Measurements from ENCODE around the gene ERBB2.
"Not testable (repeated sequence)": the region's sequence is repeated elsewhere in the genome, so short reads cannot be mapped to it uniquely, and the experiment has no call there.

ERBB2 gene

GRCh38 chr17:39756380-39757079 lies 56.7 kb downstream of the ERBB2 start:
- Histone ChIP-seq H3K36me3 (ENCODE audit: control insufficient read depth, low read depth, low read length) (no peaks in the 10 kb centered on the region), H3K4me3 (ENCODE audit: low read length) (no peak overlapping the region), H3K4me1 (ENCODE audit: control insufficient read depth, low read depth, low read length) (peaks cover 15% of the 10 kb centered on the region), H3K27me3 (ENCODE audit: control insufficient read depth, insufficient read depth, low read length) (peaks cover 10% of the 10 kb centered on the region), H3K9me3 (ENCODE audit: control insufficient read depth, low read depth, low read length) (no peaks in the 10 kb centered on the region), H3K9ac (ENCODE audit: low read length) (no peak overlapping the region), H3K27ac (ENCODE audit: low read length) (no peak overlapping the region)

DNA sequence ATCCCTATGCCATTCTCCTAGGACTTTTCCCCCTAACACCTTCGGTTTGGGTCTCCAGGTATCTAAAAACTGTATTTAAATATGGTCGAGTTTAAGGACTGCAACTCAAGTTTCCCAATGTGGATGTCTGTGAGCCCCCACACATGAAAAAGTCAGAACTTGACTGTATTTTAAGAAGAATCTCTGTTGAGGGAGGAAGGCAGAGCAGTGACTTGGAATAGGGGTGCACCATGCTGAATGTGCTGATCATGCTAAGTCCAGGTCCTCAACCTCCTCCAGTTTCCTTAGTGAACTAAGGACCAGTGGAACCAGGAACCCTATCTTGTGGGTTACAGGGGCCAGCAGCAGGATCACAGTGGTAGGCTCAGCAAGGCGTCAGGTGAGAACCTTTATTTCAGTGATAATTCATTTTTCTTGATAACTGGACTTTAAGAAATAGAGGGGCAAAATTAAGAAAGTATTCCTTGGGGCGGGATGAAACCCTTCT lies 57.4 kb downstream of the ERBB2 start:
- Histone ChIP-seq H3K4me1 (ENCODE audit: control insufficient read depth, low read depth, low read length) (peaks cover 15% of the 10 kb centered on the region), H3K27ac (ENCODE audit: low read length) (no peak overlapping the region), H3K36me3 (ENCODE audit: control insufficient read depth, low read depth, low read length) (no peaks in the 10 kb centered on the region), H3K4me3 (ENCODE audit: low read length) (no peak overlapping the region), H3K9me3 (ENCODE audit: control insufficient read depth, low read depth, low read length) (no peaks in the 10 kb centered on the region), H3K9ac (ENCODE audit: low read length) (no peak overlapping the region), H3K27me3 (ENCODE audit: control insufficient read depth, insufficient read depth, low read length) (peaks cover 10% of the 10 kb centered on the region)

GRCh38 chr17:39757931-39758873 lies 58.3 kb downstream of the ERBB2 start:
- no peak overlapping the region for H3K9ac ChIP-seq (ENCODE audit: low read length)
- no peak overlapping the region for H3K27ac ChIP-seq (ENCODE audit: low read length)
- no peaks in the 10 kb centered on the region for H3K9me3 ChIP-seq (ENCODE audit: control insufficient read depth, low read depth, low read length)
- H3K4me3 ChIP-seq (ENCODE audit: low read length) = no peak overlapping the region
- H3K27me3 ChIP-seq (ENCODE audit: control insufficient read depth, insufficient read depth, low read length) = peaks cover 5% of the 10 kb centered on the region
- peaks cover 13% of the 10 kb centered on the region for H3K4me1 ChIP-seq (ENCODE audit: control insufficient read depth, low read depth, low read length)
- H3K36me3 ChIP-seq (ENCODE audit: control insufficient read depth, low read depth, low read length) = no peaks in the 10 kb centered on the region

- Histone ChIP-seq H3K4me3 (ENCODE audit: low read length) (no peak overlapping the region), H3K36me3 (ENCODE audit: control insufficient read depth, low read depth, low read length) (no peaks in the 10 kb centered on the region), H3K9me3 (ENCODE audit: control insufficient read depth, low read depth, low read length) (no peaks in the 10 kb centered on the region), H3K27me3 (ENCODE audit: control insufficient read depth, insufficient read depth, low read length) (no peaks in the 10 kb centered on the region), H3K9ac (ENCODE audit: low read length) (no peak overlapping the region), H3K4me1 (ENCODE audit: control insufficient read depth, low read depth, low read length) (peaks cover 12% of the 10 kb centered on the region), H3K27ac (ENCODE audit: low read length) (no peak overlapping the region)
Observed at GRCh38 chr17:39759204-39759603, 59.3 kb downstream of the ERBB2 start.

DNA sequence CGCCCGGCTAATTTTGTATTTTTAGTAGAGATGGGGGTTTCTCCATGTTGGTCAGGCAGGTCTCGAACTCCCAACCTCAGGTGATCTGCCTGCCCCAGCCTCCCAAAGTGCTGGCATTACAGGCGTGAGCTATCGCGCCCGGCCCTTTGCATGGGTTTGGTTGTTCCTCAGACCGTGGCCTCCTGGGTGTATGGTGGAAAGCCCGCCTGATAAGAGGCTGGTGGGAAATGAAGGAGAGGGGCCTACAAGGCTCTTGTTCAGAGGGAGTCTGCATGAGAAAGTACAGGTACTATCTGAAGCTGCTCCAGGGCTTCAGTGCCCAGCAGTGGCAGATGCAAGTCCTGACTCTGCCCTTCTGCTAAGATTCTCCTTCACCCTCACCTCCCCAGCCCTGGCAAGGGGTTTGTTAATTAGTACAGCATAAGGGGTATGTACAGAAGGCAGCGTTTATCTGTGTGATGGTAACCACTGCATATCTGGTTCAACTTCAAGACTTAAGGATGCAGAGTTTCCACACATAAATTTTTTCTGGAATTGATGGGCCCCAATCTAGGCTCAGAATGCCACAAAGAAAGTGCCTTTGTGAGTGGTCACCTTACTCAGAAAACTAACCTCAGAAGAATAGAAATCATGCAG lies 62.1 kb downstream of the ERBB2 start:
- H3K9me3 ChIP-seq (ENCODE audit: control insufficient read depth, low read depth, low read length) = no peaks in the 10 kb centered on the region
- no peaks in the 10 kb centered on the region for H3K4me1 ChIP-seq (ENCODE audit: control insufficient read depth, low read depth, low read length)
- no peaks in the 10 kb centered on the region for H3K27me3 ChIP-seq (ENCODE audit: control insufficient read depth, insufficient read depth, low read length)
- no peaks in the 10 kb centered on the region for H3K36me3 ChIP-seq (ENCODE audit: control insufficient read depth, low read depth, low read length)
- H3K27ac ChIP-seq (ENCODE audit: low read length) = no peak overlapping the region
- no peak overlapping the region for H3K9ac ChIP-seq (ENCODE audit: low read length)
- no peak overlapping the region for H3K4me3 ChIP-seq (ENCODE audit: low read length)

- no peak overlapping the region for H3K9ac ChIP-seq (ENCODE audit: low read length)
- H3K27me3 ChIP-seq (ENCODE audit: control insufficient read depth, insufficient read depth, low read length) = no peaks in the 10 kb centered on the region
- no peak overlapping the region for H3K4me3 ChIP-seq (ENCODE audit: low read length)
- H3K9me3 ChIP-seq (ENCODE audit: control insufficient read depth, low read depth, low read length) = no peaks in the 10 kb centered on the region
- no peak overlapping the region for H3K27ac ChIP-seq (ENCODE audit: low read length)
- H3K36me3 ChIP-seq (ENCODE audit: control insufficient read depth, low read depth, low read length) = no peaks in the 10 kb centered on the region
- no peaks in the 10 kb centered on the region for H3K4me1 ChIP-seq (ENCODE audit: control insufficient read depth, low read depth, low read length)
Observed at GRCh38 chr17:39763051-39763820, 63.4 kb downstream of the ERBB2 start.

DNA sequence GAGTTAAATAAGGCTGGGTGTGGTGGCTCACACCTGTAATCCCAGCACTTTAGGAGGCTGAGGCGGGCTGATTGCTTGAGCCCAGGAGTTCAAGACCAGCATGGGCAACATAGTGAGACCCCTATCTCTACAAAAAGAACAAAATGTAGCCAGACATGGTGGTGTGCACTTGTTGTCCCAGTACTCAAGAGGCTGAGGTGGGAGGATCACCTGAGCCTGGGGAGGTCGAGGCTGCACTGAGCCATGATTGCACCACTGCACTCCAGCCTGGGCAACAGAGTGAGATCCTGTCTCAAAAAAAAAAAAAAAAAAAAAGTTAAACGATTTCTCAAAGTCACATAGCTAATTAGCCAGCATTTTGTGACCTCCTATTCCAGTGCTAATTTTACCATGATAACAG lies 64.3 kb downstream of the ERBB2 start:
- not testable (repeated sequence) for H3K4me3 ChIP-seq (ENCODE audit: low read length); H3K9ac ChIP-seq (ENCODE audit: low read length); H3K4me1 ChIP-seq (ENCODE audit: control insufficient read depth, low read depth, low read length); H3K27me3 ChIP-seq (ENCODE audit: control insufficient read depth, insufficient read depth, low read length); H3K27ac ChIP-seq (ENCODE audit: low read length); H3K36me3 ChIP-seq (ENCODE audit: control insufficient read depth, low read depth, low read length); H3K9me3 ChIP-seq (ENCODE audit: control insufficient read depth, low read depth, low read length)

GRCh38 chr17:39765175-39765574 lies 65.3 kb downstream of the ERBB2 start:
- no peak overlapping the region for H3K4me3 ChIP-seq (ENCODE audit: low read length)
- H3K4me1 ChIP-seq (ENCODE audit: control insufficient read depth, low read depth, low read length) = no peaks in the 10 kb centered on the region
- H3K36me3 ChIP-seq (ENCODE audit: control insufficient read depth, low read depth, low read length) = no peaks in the 10 kb centered on the region
- H3K9me3 ChIP-seq (ENCODE audit: control insufficient read depth, low read depth, low read length) = no peaks in the 10 kb centered on the region
- H3K27me3 ChIP-seq (ENCODE audit: control insufficient read depth, insufficient read depth, low read length) = no peaks in the 10 kb centered on the region
- H3K9ac ChIP-seq (ENCODE audit: low read length) = no peak overlapping the region
- no peak overlapping the region for H3K27ac ChIP-seq (ENCODE audit: low read length)

DNA sequence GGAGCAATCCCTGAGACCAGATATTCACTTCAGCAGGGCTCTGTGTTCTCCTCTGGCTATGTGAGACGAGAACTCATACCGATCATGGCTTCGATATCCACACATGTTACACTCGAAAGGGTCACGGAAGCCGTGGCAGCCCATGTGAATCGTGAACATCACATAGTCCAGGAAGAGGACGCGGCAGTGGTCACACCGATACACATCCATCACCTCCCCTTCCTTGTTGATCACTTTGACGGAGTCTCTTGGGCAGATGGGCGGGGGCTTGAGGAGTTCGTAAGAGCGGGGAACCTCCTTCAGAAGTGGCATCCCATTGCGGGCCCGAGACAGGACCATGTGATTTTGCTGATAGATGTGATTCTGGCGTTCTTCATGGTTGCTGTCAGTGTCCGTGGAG lies 65.9 kb downstream of the ERBB2 start:
- no peaks in the 10 kb centered on the region for H3K4me1 ChIP-seq (ENCODE audit: control insufficient read depth, low read depth, low read length)
- H3K27me3 ChIP-seq (ENCODE audit: control insufficient read depth, insufficient read depth, low read length) = no peaks in the 10 kb centered on the region
- H3K9me3 ChIP-seq (ENCODE audit: control insufficient read depth, low read depth, low read length) = no peaks in the 10 kb centered on the region
- H3K36me3 ChIP-seq (ENCODE audit: control insufficient read depth, low read depth, low read length) = no peaks in the 10 kb centered on the region
- H3K4me3 ChIP-seq (ENCODE audit: low read length) = no peak overlapping the region
- H3K27ac ChIP-seq (ENCODE audit: low read length) = no peak overlapping the region
- H3K9ac ChIP-seq (ENCODE audit: low read length) = no peak overlapping the region

DNA sequence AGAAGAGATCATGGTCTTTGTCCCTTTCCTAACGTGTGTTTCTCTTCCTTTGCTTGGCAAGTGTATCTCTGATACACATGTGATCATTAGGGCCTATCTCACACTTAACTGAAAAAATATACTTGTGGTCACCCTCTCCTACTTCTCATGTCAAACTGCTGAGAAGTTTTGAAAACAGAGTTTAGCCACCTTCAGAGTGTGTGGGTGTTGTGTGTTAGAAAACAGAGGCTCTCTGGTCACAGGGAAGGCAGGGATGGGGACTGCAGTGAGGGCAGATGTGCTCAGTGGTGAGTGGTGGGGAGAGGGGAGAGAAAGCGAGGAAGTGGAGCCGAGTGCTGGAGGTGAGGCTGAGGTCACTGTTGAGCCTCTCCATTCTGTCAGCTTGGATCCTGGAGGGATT lies 67.3 kb downstream of the ERBB2 start:
- Histone ChIP-seq H3K27me3 (ENCODE audit: control insufficient read depth, insufficient read depth, low read length) (no peaks in the 10 kb centered on the region), H3K27ac (ENCODE audit: low read length) (no peak overlapping the region), H3K9me3 (ENCODE audit: control insufficient read depth, low read depth, low read length) (no peaks in the 10 kb centered on the region), H3K4me1 (ENCODE audit: control insufficient read depth, low read depth, low read length) (no peaks in the 10 kb centered on the region), H3K9ac (ENCODE audit: low read length) (no peak overlapping the region), H3K4me3 (ENCODE audit: low read length) (no peak overlapping the region), H3K36me3 (ENCODE audit: control insufficient read depth, low read depth, low read length) (no peaks in the 10 kb centered on the region)

All from iPS-18a (cell line).